Embryonic facial prominence (tissue), 1 donor: ENCODE data around the gene BRINP3.
A peak's percentile ranks its signal among the peaks of the same experiment; 100 is the strongest.
"Not testable (repeated sequence)": the region's sequence is repeated elsewhere in the genome, so short reads cannot be mapped to it uniquely, and the experiment has no call there.

ENCODE experiments used
- DNase-seq: peaks from one replicate; pipeline ENCODE4 v3.0.0-alpha.2; 2016; ENCODE audit errors: extremely low spot score

Gene BRINP3

DNA sequence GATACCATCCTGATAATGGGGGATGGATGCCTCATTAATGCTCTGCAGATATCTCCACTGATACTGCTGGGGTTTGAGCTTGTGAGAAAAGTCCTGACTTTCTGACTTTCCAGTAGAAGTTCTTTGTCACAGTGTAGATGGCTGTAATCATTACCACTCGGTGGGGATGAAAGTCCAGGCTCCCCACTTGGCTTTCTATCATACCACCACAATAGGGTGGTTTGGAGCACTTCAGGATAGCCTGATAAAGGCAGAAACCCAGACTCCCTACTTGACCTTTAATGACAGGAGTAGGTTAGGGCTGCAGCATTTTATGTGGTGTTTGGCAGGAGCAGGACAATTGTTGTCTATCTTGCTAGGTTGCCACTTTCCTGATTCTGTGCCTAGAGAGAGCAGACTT, 294.1 kb downstream of the BRINP3 start:
- DNase-seq = no peak

DNA sequence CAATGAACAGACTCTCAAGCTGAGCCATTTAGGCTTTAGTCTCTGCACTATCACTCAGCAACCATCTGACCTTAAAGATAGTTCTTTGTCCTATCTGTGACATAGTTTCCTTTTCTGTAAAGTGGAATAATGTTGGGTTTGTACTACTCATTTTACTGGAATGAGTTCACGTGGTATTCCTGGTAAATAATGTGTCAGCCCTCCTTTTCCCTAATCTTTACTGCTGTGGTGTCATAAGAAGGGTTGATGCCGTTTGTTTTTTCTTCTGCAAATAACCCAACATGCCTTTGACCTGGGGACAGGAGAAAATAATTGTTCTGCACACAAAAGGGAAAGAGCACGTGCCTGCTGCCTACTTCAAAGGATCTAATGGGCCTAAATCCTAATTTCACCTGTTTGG, 297.8 kb downstream of the BRINP3 start:
- DNase-seq = no peak

DNA sequence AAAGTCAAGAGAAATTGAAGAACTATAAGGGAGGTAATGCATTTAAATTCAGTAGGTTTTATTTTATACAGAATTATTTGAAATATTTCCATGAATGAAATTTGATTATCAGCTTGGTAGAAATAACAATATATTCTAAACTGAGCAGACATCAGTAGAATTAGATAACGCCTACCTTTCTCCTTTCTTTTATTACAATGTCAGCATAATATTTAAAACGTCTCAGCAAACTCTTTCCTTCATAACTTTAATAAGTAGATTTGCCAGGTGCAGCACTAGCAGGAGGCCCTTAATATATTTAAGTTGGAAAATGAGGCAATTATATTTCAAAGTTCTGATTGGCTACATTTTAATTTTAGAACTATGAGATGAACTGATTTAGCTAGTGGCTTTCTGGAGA, 298.8 kb downstream of the BRINP3 start:
- DNase-seq = no peak

DNA sequence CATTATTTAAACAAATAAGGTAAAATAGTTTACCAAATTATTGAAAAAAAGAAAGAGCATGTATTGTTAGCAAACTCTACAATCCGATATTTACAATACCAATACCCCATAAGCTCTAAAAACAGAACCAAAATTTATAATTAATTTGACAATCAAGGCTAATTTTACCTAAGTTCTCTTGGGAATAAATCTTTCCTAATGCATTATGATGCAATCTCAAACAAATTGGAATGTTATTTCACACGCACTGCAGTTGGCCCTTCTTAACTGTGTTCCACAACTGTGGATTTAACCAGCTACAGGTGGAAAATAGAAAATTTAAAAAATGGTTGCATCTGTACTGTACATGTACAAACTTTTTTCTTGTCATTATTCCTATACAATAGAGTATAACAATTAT, 300.1 kb downstream of the BRINP3 start:
- DNase-seq = no peak

DNA sequence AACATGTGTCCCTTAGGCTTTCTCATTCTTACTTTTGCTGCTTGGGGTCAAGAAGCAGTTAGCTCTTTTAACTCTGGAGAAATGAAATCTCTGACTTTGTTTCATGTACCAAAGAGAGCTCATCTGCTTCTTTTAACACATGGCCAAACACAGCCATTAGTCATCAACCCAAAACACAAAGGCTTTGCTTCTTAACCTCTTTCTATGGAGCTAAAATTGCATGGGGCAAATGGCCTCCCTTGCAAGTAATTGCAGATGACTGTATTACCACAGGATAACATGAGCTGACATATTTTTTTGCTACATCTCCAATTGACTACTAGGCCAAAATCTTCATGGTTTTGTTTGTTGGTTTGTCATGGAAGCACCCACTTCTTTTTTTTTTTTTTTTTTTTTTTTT, 300.9 kb downstream of the BRINP3 start:
- DNase-seq = no peak

DNA sequence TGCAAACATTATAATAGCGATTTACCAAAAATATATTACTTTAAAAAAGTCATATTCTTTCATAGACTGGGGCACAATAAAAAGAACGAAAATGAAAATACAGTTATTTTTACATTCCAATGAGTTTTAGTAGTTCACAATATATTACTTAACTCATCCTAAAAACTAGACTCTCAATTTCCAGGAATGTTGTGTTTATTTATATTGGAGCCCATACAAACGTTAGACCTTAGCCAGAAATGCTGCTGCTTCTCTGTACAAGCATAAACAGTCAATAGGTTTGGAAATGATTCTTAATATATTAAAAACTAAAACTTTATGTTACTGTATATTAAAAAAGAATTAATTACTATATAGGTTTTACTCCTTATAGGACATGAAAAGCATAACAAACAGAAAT, 302.3 kb downstream of the BRINP3 start:
- no peak for DNase-seq

DNA sequence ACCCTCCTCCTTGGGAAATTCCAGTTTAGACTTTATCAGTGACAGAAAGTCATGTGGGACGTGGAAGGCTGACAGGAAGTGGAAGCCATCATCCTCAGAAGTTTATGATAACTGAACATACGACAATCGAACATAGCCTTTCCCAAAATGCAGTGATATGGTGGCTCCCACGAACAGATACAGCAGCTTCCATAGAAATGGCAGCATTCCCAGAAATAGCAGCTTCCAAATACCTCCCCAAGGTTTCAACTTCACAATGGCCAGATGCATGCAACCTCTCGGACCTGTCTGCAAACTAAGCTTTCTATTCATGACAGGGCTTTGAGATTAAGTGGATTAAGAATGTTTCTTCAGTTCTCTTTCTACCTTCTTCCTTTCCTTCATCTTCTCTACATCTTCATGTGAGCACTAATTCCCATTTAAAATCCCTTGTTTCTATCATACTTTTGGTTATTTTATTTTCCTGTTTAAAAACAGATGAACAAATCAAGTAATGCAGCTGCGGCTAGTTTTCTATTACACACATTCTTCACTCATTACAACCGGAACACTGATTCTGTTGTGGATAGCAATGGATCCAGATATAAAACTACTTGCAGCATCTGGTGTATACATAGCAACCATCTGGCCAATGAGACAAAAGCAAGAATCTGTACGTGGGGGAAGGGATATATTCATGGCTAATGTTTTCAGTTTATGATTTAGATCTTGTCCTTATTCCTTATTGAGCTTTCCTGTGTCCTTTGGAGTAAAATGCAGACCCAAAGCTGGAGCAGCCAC, 304.8 kb downstream of the BRINP3 start:
- DNase-seq = peak; percentile 17

DNA sequence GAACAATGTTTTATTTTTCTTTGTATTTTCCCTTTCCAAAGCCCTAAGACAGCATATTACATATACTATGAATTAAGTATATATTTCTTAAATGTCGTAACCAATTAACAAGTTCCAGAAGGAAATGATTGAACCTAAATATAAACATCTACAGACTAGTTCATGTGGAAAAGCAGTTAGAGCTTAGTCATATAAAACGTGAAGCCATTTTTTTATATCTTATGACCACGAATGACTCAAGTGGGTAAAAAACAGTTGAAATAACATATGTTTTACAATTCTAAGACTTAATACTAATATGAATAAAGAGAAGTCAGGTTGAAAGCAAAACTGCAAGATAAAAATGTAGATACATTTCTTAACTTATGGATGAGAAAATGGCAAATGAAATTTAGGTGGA, 307.3 kb downstream of the BRINP3 start:
- DNase-seq = no peak

DNA sequence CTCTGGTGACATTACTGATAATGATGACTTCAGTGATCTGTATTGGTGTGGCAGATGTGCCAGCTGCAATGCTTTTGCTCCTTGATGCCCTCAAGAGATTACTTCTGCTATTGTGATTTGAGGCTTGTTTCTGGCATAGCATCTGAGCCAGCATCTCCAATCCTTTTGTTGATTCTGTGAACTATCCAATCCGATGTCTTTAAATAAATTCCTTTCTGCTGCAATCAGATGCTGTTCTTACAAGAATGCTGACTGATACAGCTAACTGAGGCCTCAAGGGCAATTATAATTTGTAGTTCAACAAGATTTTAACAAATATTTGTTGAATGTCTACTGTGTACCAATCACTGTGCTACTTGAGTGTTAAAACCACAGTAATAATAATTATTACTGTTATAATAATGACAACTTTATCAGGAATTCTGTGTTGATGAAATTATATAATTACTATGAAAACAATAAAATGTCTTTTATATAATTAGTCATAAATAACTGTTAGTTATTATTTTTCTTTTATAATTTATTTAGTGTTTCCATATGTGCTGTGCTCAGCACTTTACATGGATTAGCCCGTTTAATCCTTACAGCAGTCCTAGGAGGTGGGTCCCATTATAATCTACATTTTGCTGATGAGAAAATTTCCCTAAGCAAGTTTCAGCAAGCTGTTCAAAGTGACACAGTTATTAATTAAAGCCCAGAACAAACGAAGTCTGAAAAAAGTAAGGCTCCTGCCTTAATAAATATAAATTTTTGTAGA, 308.2 kb downstream of the BRINP3 start:
- DNase-seq = no peak

DNA sequence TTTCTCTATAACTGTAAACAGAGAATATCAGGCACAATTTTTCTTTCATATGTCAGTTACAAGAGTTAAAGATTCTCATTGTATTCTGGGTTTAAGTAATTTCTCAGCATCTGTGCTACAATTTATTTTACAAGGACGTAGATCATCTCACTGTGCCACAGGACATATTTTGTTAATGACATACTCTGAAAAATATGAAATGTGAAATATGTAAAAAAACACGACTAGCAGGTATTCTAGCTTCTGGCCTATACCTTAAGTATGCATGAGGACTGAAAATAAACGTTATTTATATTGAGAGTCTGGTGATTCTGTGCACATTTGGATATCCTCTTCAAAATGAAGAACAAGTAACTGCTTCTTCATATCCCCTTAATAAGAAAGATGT, 308.8 kb downstream of the BRINP3 start:
- DNase-seq = no peak

DNA sequence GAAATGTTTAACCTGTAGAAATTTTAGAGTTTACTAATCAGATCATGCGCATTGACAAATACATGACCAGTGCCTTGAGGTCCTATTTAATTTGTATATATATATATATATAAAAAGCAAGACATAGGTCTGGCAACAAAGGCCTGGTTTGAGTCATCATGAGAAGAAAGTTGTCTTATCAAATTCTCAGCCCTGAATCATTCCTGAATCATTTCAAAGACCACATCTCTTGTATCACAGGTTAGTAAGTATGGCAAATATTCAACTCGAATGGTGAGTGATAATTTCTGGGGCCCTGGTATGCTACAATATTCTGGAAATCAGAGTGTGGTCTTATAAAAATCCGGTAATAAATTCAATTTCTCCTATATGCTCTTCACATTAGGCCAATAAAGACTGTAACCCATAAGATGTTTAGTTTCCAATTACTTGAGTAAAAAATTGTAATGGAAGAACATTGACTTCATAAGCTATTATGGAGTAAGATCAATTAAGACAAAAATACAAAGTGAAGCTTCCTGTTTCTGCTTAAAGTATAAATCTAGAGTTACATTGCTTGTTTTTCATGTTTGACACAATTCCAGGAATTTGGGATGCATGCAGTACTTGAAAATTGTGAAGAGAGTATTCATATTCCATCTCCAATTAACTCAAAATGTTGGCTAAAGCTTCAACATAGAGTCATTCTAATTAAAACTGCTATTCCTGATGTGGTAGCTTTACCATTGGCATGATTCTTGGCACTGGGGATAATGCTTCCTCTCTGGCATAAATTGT, 309.4 kb downstream of the BRINP3 start:
- DNase-seq = no peak

DNA sequence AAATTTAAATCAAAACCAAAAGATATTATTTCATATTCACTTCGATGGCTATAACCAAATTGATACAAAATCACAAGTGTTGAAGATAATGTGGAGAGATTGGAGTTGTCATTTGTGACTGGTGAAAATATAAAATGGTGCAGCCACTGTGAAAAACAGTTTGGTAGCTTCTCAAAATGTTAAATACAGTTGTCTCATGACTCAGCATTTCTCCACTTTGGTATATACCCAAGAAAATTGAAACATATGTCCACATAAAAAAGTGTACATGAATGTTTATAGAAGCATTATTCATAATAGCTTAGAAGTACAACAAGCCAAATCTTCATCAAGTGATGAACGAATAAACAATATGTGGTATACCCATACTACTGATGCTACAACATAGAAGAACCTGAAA, 318.5 kb downstream of the BRINP3 start:
- DNase-seq = no peak

DNA sequence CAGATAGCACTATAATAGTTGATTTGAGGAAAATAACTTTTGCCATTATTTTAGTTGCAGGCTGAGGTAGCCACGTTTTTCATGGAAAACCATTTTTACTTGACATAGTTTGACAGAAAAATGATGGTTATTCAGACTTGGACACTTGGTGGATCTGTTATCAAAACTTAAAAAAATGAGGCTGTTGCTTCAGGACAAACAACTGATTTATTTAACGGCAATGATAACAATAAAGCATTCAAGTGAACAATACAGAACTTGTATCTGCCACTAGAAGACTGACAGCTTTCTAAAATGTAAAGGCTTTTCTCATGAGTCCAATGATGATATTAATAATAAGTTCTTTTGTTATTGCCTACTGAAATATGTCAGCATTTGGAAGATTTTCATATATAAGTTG, 322.9 kb downstream of the BRINP3 start:
- no peak for DNase-seq

DNA sequence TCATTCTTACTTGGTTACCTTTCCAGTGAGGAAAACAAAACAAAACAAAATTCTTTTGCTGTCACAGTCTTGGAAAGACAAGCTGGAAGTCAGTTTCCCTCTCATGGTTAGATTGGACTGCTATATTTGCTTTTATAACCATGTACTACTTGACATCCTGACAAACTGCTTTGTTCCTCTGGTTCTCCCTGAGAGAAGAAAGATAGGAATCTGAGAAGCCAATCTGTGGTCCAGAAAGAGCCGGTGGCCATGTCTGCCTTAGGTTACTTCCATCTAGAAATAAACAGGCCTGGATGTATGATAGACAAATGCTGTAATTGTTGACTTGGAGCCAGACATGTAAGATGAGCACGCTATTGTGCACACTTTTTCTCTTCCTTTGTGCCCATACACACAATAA, 330.0 kb downstream of the BRINP3 start:
- no peak for DNase-seq

DNA sequence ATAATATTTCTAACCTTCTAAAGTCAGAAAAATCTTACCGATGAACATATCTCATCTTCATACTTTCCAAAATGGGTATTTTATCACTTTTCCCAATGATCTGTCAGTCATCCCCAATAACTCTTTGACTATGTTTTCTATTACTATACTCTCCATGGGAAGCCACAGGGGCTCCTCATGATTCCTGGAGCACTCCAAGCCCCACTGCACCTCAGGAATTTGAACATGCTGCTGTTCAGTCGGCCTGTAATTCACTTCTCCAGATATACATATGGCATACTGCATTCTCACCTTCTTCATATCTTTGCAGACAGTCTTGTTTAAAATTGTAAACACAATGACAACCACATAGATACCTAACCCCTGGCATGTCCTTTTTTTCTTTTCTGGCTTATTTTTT, 333.0 kb downstream of the BRINP3 start:
- DNase-seq = no peak

DNA sequence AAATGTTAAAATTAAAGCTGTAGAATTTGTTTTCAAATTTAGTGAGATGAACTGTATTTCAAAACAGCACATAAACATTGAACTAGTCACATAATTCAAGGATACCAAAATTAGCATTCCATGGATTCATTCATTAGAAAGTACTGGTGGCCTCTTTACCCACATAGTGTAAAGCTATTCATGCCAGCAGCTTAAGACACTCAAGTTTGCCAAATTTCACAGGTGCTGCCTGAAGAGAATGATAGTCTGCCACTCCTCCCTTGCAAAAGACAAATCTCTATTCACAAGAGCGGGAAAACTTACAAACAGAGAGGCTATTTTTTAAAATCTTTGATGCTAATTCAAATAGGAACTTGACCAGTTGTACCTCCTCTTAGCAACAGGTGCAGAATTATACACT, 337.0 kb downstream of the BRINP3 start:
- no peak for DNase-seq

DNA sequence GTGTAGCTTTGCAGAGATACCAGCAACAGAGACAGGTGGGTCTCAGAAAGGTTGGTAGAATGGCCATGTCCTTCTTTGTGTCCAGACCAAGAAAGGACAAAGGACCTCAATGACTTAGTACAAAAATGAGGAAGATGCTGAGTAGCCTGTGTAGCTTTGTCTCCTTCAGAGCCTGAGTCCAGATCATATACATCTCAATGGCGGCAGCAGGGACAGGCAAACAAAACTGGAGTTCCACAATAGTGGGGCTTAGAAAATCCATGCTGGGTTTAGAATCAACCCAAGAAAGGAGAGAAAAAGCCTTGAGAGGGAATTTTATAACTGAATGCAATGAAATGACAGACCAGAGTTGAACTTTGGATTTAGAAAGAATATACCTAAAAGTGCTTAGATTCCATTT, 339.0 kb downstream of the BRINP3 start:
- no peak for DNase-seq

DNA sequence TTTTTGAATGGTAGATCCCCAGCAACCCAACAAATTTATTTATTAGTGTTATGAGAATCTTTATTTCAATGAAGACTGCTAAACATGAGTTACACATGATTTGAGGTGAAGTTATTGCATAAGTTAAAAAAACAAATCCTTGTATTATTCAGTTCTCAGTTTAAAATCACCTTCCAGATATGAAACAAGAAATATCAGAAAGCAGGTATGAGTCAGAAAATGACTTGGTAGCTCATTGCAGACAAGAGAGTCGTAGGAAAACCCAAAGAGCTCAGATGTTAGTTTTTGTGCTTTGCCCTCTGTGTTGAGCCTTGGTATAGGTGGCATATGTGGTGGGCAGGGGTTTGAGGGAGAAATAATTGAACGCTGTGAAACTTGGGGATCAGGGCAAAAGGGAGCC, 339.4 kb downstream of the BRINP3 start:
- no peak for DNase-seq

DNA sequence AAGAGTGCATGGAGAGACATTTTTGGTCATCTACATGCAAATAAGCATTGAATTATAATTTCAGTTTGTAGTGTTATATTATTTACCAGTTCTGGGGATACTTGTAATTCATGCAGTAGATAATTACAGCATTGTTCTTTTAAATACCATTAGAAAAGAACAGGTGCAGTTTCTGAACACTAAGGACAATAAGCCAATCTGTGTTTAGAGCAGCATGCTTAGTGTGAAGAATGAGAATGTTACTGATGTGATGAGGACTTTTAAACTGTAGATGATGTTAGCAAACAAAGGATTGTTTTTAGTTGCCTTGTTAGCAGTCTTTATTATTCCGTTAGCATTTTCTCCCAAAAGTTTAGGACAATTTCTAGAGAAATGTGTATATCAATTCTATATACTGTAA, 348.3 kb downstream of the BRINP3 start:
- no peak for DNase-seq

DNA sequence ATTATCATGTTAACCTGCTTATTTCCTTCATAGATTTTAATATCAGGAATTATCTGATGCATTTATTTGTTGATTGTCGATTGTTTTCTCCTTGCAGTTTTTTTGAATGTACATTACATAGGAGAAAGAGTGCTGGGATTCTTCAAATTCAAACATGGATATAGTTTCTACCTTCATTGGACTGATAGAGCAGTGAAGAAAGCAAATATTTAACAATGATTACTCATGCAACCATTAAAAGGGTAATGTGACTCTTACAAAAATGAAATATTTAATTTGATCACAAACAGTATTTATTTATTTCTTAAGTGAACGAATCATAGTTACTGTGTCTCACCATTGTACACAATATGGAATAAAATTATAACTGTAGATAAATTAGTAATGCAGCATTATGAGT, 350.9 kb downstream of the BRINP3 start:
- no peak for DNase-seq

DNA sequence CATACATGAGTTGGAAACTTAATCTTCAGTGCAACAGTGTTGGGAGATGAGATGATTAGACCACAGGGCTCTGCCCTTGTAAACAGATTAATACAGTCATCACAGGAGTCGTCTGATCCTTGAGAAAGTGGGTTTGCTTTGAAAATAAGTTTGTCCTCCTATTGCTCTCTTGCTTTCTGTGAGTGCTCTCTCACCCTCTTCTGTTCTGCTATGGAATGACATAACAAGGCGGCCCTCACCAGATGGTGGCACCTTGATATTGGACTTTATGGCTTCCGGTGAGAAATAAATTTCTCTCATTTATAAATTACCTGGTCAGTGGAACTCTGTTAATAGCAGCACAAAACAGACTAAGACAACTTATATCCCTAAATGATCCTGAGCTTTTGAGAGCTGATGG, 353.6 kb downstream of the BRINP3 start:
- DNase-seq = no peak

DNA sequence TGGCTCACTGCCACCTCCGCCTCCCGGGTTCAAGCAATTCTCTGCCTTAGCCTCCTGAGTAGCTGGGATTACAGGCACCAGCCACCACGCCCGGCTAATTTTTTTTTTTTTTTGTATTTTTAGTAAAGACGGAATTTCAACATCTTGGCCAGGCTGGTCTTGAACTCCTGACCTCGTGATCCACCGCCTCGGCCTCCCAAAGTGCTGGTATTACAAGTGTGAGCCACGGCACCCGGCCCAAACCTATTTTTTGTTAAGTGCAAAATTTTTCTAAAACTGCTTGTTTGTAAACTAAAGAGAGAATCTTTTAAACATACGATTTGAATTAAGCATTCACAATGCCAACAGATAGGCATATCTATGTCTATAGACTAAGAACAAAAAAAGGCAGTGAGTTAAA, 357.1 kb downstream of the BRINP3 start:
- not testable (repeated sequence) for DNase-seq

DNA sequence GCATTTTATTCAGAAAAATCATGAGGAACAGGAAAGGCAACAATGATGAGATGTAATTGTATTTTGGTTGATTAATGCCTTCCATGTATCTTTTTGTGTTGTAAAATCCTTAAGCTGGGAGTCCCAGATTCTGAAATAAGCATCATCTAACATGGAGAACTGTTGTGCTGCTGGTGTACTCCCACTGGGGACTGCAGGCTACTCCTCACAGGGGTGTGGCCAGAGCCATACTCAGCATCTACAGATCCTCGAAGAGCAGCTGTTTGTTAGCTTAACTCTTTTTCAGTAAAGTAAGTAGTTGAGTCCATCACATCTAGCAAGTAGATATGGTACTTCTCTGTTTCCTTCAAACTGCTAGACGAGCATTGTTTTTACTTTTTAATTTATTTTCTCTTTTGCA, 358.0 kb downstream of the BRINP3 start:
- DNase-seq = no peak
